NCI-H2227 (cell line): Measurements from ENCODE around the gene ANGPTL7.
A peak's percentile ranks its signal among the peaks of the same experiment; 100 is the strongest.
"Not testable (repeated sequence)": the region's sequence is repeated elsewhere in the genome, so short reads cannot be mapped to it uniquely, and the experiment has no call there.

Source experiments
- DNase-seq: peaks from one replicate; lab custom pipeline; 2025; ENCODE audit not compliant: unreplicated experiment; lab: John Stamatoyannopoulos, UW

ANGPTL7 gene

GRCh38 chr1:11168731-11169130 is 20.4 kb upstream of the ANGPTL7 start:
- DNase-seq = no peak

- no peak for DNase-seq
Observed at GRCh38 chr1:11169202-11169601, 20.0 kb upstream of the ANGPTL7 start.

- DNase-seq = no peak
Observed at GRCh38 chr1:11170102-11170501, 19.1 kb upstream of the ANGPTL7 start.

- DNase-seq = no peak
Observed at GRCh38 chr1:11174261-11174942, 14.8 kb upstream of the ANGPTL7 start.

GRCh38 chr1:11175461-11175860 is 13.7 kb upstream of the ANGPTL7 start:
- DNase-seq = peak; percentile 25

- DNase-seq = peak; percentile 66
Observed at GRCh38 chr1:11176081-11176706, 13.0 kb upstream of the ANGPTL7 start.

GRCh38 chr1:11178021-11179015 is 10.8 kb upstream of the ANGPTL7 start:
- peak; percentile 81 for DNase-seq

- no peak for DNase-seq
Observed at GRCh38 chr1:11179125-11179524, 10.0 kb upstream of the ANGPTL7 start.

- not testable (repeated sequence) for DNase-seq
Observed at GRCh38 chr1:11179749-11180148, 9.4 kb upstream of the ANGPTL7 start.

- no peak for DNase-seq
Observed at GRCh38 chr1:11180342-11180744, 8.8 kb upstream of the ANGPTL7 start.

- DNase-seq = no peak
Observed at GRCh38 chr1:11182884-11183283, 6.3 kb upstream of the ANGPTL7 start.

GRCh38 chr1:11184973-11185372 is 4.2 kb upstream of the ANGPTL7 start:
- DNase-seq = no peak

- DNase-seq = no peak
Observed at GRCh38 chr1:11187000-11187399, 2.2 kb upstream of the ANGPTL7 start.

GRCh38 chr1:11187494-11187893 is 1.7 kb upstream of the ANGPTL7 start:
- DNase-seq = no peak

GRCh38 chr1:11187931-11188330 is 1.2 kb upstream of the ANGPTL7 start:
- DNase-seq = no peak

- DNase-seq = no peak
Observed at GRCh38 chr1:11188381-11188780, 774 bp upstream of the ANGPTL7 start.

- DNase-seq = no peak
Observed at GRCh38 chr1:11193376-11193775, 4.2 kb downstream of the ANGPTL7 start.

- DNase-seq = no peak
Observed at GRCh38 chr1:11194407-11195176, 5.4 kb downstream of the ANGPTL7 start.

- no peak for DNase-seq
Observed at GRCh38 chr1:11196945-11197344, 7.8 kb downstream of the ANGPTL7 start.

GRCh38 chr1:11197359-11197758 is 8.2 kb downstream of the ANGPTL7 start:
- no peak for DNase-seq

- no peak for DNase-seq
Observed at GRCh38 chr1:11198257-11198656, 9.1 kb downstream of the ANGPTL7 start.
